ENCODE results near the gene STXBP5.

Gene STXBP5

DNA sequence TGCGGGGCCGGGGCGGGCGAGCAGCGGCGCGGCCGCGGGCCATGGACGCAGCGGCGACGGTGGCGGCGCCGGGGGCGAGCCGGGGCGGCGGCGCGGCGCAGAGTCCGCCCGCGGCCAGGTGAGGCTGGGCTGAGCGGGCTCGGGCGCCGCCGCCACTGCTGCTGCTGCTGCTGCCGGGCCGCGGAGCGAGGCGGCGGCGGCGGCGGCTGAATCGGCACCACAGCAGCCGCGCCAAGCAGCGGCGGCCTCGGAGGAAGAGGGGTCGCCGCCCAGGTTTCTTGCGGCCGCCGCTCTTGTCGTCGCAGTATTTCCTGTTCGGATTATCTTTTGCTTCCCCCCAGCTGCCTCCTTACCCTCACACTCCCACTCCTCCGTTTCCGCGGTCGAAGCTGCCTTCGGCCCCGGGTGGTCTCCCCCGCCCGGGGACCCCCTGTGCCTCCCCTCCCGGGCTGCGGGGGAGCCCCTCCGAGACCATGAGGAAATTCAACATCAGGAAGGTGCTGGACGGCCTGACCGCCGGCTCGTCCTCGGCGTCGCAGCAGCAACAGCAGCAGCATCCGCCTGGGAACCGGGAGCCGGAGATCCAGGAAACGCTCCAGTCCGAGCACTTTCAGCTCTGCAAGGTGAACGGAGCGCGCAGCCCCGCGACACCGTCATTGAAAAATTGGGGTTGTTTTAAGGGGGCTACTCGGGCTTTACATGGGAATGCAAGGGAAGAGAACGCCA is at the start of gene STXBP5:
TSS of gene STXBP5 (plus strand) at position 358 of the 726 bp plus-strand sequence. CDS start at position 474, 116 bp downstream.
- in situ Hi-C loops (cut with HindIII; ENCODE audit: low sequenced_read_pairs) = loop anchor here (5.0 kb wide), 1 partner anchor 42 kb away; no protein-coding TSS in a partner anchor

DNA sequence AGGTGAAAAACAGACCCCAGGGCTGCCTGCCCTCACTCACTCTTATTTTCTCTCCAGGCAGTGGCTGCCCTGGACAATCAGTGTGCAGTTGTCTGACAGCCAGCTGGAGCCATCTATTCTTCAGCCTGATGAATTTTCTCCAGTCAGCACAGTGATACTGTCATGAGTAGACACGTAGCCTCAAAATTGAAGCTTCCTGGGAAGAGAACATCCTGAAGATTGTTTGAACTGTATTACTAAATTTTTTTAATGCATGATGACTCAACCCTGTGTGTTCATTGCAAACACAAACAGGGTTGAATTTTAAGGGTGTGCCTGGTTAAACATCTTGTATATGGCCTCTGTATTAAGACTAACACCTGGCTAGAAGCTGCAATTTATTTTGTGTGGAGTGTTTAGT is 49.8 kb upstream of the STXBP5 start:
- in situ Hi-C loops (cut with HindIII; ENCODE audit: low sequenced_read_pairs) = no loop called here

DNA sequence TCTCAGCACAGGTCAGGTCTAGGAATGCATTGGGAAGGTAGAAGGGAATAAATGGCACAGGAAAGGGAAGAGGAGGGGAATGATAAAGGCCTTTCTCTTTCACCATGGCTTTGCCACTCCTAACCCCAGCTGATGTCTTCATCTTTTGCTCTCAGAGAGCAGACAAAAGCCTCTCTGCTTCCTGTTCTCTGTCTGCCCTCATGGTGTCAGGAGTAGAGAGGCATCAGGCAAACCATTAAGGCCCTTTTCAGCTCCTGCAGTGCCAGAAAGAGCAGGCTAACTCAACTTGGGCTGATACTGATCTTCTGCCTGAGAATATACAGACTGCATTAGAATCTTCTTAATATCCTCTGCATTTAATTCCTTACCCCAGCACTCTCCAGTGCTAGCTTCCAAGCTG is 48.0 kb upstream of the STXBP5 start:
- in situ Hi-C loops (cut with HindIII; ENCODE audit: low sequenced_read_pairs) = no loop called here

DNA sequence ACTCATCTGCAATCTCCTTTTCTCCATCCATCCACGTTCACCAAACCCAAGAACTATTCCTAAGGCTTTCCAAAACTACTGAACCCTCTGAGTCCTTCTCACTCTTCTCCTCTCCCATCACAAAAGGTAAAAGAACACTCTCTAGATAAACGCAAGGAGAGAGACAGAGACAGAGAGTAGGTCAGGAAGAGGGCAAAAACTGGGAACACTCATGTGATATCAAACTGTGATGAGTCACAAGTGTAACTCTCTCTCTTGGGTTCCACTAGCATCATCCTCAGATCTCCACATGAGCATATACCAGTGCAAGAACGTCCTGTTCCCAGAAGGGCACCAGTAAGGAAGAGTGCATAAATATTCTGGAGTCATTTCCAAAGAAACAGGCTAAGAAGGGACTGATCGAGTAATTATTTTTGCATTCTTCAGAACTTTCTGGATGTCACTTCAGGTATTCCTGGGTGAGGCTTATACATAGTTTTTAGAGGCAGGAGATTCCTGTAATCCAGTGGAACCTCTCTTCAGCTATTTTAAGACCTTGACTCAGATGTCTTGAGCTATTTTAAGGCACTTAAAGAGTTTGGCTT is 47.3 kb upstream of the STXBP5 start:
- in situ Hi-C loops (cut with HindIII; ENCODE audit: low sequenced_read_pairs) = no loop called here

DNA sequence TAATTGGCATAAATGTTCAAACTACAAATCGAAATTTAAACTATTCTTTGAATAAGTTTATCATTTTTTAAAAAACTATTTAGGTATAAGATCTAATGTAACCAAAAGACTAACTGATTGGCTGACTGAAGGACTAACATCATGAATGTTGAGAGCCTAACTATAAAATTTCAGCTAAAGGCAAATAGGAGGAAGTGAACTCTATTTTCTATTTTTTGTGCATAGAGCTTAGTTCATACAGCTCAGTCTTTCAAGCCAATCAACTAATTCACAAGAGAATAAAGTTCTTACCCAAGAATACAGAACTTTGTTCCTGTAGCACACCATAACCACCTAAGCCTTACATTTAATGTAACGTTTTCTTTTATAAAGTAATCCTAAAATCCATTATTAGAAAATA is 46.3 kb upstream of the STXBP5 start:
- in situ Hi-C loops (cut with HindIII; ENCODE audit: low sequenced_read_pairs) = no loop called here

DNA sequence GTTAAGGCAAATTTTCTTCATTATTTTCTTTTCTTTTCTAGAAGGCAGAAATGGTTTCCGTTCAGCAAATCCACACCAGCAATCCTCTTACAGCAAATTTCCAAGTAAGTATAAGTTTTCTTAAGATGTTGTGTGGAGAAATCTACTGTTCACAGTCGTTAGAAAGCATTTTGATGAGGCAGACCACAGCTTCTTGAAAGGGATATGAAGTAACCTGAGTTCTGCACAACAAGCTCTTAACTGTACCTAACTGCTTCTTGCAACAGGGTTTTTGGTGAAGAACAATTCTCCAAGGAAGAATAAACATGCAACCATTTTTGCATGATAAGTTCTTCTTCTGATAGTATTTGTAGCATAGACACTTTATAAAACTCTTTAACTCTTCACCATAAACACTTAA is 45.3 kb upstream of the STXBP5 start:
- in situ Hi-C loops (cut with HindIII; ENCODE audit: low sequenced_read_pairs) = no loop called here

DNA sequence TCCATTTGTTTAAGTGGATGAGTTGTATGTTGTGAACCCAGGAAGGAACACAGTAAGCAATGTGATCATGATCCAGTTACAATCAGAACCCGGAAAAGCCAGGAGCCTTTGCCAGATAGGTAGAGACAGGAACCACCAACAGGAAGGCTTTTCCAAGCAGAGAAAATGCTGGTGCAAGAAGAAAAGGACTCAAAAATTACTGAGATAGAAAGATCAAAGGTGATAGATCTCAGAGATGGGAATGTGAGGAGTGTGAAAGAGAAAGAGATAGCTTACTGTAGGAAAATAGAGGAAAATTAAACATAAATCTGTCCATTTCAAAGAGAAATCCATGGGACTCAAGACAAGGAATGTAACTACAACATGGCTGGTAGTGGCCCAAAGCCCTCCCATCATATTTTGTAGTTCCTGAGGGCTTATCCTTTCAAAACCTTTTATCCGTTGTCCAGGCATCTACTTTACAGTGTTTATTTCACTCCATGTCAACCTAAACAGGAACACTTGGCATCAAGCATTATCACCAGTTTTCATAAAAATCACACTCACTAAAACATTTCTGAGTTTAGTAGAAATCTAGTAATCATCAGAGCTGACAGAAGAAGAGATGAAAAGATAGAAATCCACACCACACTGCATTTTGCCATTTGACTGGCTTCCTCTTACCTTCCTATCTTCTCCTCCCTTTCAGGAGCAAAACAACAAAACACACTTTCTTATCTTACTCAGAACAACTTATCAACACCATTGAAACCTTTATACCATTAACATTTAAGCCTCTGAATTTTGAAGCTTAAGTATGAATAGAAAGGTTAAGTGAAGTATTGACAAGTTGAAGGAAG is 44.5 kb upstream of the STXBP5 start:
- in situ Hi-C loops (cut with HindIII; ENCODE audit: low sequenced_read_pairs) = loop anchor here (5.0 kb wide), 1 partner anchor 43 kb away; the partner anchor contains the start of gene STXBP5

DNA sequence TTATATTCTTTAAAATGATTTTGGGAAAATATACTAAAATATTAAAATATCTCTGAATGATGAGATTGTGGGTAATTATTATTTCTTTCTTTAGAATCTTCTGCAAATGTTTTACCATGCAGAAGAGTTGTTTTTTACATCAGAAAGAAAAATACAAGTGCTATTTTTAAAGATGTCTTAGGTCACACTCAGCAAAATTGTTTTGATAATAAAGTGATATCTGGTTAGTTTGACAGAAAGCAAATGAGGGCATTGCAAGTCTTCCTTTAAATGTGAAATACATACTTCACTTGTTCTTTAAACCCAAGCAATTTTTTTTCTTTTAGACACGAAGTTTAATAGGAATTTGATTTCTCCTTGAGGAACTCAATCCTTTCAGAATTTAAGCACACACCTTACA is 43.6 kb upstream of the STXBP5 start:
- in situ Hi-C loops (cut with HindIII; ENCODE audit: low sequenced_read_pairs) = loop anchor here (5.0 kb wide), 1 partner anchor 42 kb away; the partner anchor contains the start of gene STXBP5

DNA sequence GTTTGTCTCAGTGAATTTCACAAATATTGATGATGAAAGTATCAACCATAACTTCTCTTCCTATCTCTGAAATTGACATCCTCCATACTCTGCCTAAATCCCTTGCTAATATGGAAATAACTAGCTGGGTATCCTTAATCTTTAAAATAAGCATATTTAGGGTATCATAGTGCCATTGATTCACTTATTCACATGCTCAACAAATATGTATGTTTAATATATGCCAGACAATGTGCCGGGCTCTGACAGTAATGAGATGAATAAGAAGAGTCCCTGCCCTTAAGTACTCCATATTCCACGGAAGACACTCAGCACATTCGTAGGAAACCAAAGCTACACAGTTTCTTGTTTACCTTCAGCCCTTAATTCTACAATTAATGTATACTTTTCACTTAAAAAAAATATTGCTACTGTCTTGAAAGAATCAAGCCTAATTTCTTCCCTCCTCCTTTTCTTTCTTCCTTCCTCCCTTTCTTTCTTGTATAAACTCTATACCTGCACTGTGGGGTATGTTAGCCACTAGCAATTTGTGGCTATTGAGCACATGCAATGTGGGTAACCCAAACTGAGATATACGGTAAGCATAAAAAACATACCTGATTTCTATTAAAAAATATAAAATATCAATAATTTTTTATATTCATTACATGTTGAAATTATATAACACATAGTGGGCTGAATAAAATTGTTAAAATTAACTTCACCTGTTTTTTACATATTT is 42.8 kb upstream of the STXBP5 start:
- in situ Hi-C loops (cut with HindIII; ENCODE audit: low sequenced_read_pairs) = loop anchor here (5.0 kb wide), 1 partner anchor 41 kb away; the partner anchor contains the start of gene STXBP5

DNA sequence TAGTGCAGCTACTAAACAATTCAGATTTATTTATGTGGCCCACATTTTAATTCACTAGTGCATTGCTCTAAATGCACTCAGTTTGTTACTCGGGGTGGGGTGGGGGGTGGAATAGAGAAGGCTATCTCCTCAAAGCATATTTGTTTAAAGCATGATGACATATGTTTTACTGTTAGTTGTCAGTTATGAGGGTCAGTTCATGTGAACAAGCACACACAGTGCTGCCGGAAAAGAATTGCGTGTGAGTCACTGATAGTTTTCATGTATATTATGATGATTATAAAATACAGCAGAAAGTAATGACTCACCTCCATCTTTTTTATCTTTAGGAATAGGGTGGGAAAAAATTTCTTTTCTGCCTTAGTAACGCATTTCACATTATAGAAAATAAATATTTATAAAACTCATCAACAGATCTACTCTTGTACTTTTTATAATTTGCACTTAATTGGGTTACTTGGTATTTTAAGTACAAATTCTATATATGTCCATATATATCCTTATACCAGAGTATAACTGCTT is 42.2 kb upstream of the STXBP5 start:
- in situ Hi-C loops (cut with HindIII; ENCODE audit: low sequenced_read_pairs) = loop anchor here (5.0 kb wide), 1 partner anchor 40 kb away; the partner anchor contains the start of gene STXBP5

DNA sequence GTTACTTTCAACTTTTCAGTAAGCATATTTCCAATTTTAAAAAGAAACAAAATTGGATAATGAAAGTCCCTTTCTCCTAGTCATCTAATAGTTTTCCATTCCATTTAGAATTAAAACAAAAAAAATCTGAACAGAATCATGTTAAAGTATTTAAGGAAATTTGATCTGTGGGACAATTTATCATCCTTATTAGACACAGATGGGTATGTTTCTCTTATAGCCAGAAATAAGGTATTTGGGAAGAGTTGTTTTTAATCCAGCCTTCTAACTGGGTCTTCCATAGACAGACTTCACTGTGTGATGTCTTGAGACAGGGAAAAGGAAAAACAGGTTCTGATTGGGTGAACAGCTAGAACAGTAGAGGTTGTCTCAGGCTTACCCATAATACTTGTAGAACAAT is 39.5 kb upstream of the STXBP5 start:
- in situ Hi-C loops (cut with HindIII; ENCODE audit: low sequenced_read_pairs) = loop anchor here (5.0 kb wide), 1 partner anchor 38 kb away; the partner anchor contains the start of gene STXBP5

DNA sequence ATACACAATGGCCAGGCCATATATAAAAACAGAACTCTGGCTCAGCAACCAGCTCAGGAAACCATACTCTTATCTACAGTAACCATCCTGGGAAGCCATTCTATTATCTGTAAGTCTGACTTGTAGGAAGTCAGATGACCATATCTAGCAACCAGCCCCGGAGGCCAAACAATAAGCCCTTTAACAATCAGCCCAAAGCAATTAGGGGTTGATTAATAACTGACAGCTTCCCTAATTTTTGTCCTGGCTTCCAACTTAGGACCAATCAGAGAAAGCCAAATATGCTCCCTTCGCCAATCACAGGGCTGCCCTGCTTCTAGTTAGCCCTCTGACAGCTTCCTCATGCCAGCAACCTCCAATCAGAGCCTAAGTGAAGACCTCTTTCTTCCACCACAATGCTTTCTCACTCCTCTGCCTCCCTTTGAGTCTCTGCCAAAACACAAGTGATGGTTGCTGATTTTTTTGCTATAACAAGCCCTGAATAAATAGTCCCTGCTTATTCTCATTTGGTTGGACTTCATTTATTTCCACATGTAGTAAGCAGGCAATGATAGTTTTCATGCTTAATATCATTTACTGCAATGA is 37.8 kb upstream of the STXBP5 start:
- in situ Hi-C loops (cut with HindIII; ENCODE audit: low sequenced_read_pairs) = no loop called here

DNA sequence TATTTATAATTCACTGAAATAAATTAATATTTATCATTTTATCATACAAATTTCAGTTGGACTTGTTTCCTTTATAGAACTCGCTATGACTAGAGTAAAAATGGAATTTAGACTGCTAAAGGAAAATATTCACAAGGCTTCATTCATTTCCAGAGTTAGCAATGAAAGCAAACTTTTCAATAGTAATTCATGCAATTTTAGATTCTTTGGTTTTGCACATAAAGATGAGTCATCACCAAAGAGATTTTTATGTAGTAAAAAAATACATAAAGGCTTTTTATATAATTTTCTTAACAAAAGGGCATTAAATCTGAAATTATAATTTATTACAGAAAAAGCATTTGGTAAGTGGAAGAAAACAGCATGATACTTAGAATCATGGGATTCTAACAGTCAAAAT is 37.2 kb upstream of the STXBP5 start:
- in situ Hi-C loops (cut with HindIII; ENCODE audit: low sequenced_read_pairs) = no loop called here

DNA sequence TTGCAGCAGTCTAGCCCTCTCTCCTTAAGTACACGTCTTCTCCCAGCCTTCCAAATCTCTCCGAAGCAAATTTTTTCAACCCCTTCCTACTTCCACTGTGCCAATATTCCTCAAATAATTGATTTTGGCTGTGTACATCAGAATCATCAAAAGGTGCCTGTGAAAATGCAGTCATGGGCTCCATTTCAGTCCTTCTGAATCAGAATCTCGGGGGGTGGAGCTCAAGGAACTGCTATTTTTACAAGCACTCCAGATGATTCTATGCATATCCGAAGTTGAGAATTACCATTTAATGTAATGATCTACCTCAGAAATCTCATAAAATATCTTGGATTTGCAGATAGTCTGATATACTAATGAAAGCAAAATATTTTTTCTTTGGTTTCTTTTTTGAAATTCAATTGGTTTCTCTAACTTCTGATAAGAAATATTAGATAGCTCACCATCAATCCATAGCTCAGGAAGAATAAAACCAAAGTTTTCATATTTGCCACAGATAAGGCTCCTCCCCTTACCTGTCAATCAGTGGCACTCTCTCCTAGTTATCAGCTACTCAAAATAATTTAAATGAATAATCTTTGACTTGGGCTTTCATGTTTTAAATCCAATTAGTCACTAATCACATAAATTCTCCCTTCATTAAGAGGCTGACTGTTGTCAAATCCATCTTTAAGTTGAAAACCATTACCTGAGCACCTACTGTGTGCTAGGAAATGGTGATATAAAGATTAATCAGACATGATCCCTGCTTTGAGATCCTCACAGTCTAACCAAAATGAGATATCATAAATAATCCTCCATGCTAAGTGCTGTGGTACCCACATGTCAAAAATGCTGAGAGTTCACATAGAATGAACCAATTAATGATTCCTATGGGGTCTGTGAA is 36.4 kb upstream of the STXBP5 start:
- in situ Hi-C loops (cut with HindIII; ENCODE audit: low sequenced_read_pairs) = no loop called here

DNA sequence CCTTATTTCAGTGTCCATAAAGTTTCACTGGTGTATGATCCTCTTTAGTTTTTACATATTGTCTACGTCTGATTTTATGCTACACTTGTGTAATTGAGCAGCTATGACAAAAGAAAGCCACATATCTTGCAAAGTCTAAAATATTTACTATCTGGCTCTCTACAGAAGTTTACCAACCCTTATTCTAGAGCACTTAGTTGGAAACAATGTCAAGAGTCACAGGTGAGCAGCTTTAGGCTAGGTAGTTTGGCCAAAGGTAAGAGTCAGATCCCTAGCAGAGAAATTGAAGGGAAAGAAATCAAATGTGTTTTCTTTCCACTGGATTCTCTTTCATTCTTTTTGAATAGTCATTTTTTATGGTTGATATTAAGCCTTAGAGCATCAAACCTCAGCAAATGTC is 34.7 kb upstream of the STXBP5 start:
- in situ Hi-C loops (cut with HindIII; ENCODE audit: low sequenced_read_pairs) = no loop called here

DNA sequence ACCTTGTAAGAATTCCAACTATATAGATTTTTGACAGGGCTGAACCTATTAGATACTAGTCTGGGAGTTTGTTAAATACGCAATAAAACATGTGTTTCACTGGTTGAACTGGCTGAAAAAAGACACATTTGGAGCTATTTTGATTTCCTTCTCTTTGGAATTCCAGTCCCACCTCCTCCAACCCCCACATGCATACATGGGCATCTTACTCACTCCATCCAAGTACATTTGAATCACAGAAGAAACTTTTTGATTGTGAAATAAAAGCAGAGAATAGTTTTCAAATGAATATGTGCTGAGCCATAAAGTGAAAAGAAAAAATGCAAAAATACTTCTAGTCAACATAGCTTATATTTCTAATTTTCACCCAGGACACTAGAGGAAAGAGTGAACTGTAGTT is 33.9 kb upstream of the STXBP5 start:
- in situ Hi-C loops (cut with HindIII; ENCODE audit: low sequenced_read_pairs) = no loop called here

DNA sequence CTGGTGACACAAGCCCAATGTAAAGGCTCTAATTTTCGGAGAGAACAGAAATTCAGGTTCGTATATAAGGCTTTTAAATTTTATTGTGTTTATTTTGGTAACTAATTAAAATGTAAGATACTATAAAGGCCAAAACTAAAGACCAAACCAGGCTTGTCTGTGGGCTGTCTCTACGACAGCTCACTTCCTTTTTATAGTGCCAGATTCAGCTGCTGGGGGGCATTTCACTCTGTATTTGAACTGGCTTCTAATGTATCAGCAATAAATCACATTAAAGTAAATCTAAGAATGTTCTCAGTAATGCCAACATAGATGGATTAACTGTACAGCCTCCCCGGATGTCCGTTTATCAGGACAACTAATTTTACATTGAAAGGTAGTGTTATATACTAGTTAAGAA is 31.1 kb upstream of the STXBP5 start:
- in situ Hi-C loops (cut with HindIII; ENCODE audit: low sequenced_read_pairs) = no loop called here

DNA sequence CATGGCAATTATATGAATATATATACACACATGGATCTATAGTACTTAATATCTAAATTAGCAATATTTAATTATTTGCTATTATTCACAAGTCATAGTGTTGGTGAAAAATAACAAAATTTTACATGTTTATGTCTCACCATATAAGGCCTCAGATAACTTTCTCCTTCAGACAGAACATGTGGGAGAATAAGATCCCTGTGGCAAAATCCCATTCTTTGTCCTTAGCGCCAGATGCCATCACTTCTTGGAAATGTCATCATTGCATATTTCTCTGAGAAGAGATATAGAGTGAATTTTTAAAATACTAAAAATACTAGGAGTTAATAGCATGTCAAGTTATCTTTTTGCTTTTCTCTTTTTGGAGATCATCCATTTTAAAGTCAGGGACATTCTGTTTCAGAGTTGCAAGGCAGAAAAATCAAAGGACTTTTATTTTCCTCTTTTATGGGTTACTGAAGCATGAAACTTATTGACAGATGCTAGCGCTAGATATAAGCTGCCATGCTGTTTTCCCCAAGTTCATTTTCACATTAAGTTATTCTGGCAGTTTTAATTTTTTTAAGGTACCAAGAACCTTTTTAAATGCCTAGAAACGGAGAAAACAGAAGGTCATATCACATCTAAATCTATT is 30.4 kb upstream of the STXBP5 start:
- in situ Hi-C loops (cut with HindIII; ENCODE audit: low sequenced_read_pairs) = no loop called here

DNA sequence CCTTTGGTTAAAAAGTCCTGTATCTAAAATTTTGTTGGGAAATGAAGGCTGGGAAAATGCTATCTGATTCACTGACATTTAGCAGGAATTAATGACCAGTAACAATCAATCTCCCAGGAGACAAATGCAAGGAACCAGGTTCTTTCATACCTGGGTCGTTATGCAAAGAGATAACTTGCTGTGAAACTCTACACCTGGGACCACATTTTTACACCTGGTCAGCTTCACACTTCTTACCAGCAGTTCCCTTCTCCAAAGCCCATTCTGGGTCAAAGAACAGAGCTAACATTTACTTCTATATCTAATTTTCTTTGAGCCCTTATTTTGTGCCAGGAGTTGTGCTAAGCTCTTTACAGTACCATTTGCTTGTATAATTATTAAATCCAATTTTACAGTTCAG is 27.4 kb upstream of the STXBP5 start:
- in situ Hi-C loops (cut with HindIII; ENCODE audit: low sequenced_read_pairs) = no loop called here
